Endothelial cell of umbilical vein (primary cell): ENCODE measurements around the gene SYCP3. TPM values are rescaled to one million over a fixed set of nuclear protein-coding genes. Genes with fewer than 3 reads are reported as not detected.

Experiments
- BruUV-seq: library from RNA; stranded (reverse); fragments of 400-500 nt; replicated peaks from 2 replicates; lab custom pipeline; 2021; lab: Mats Ljungman, UMichigan
- CTCF ChIA-PET: fragments of 300-600, 350-600 bp; sonication (Branson Sonifier 250); formaldehyde crosslinking; loops from one replicate; lab custom pipeline; 2021; ENCODE audit warnings: antibody characterized with exemption, inconsistent platforms; lab: Charles Lee
- POLR2A ChIA-PET: fragments of 300-600, 350-600 bp; sonication (Branson Sonifier 250); formaldehyde crosslinking; loops from one replicate; lab custom pipeline; 2021; ENCODE audit warnings: antibody characterized with exemption, inconsistent platforms; lab: Charles Lee
- DNase-seq: peaks from one replicate; pipeline ENCODE4 v3.0.0-alpha.2; 2011; ENCODE audit warnings: low read depth, low spot score
- FAIRE-seq: peaks from 2 replicates; lab custom pipeline; 2011; peaks lifted over from hg19 to GRCh38; lab: Jason Lieb, UNC
- H2AFZ ChIP-seq: 2 replicates; pipeline ENCODE4 v1.6.0; 2012; ENCODE audit warnings: low read depth, low read length, control low read depth, inconsistent platforms
- H3K27ac ChIP-seq: 2 replicates; pipeline ENCODE4 v1.5.1; 2011; ENCODE audit warnings: low read depth, mild to moderate bottlenecking, control low read depth, low read length, moderate library complexity; ENCODE audit not compliant: insufficient read depth
- H3K27me3 ChIP-seq, 2 experiments: 2 replicates each; pipeline versions ENCODE4 v1.6.0 to v1.6.1; 2011; ENCODE audit warnings: low read length in 2 of 2, mixed read lengths in 1 of 2; ENCODE audit not compliant: control insufficient read depth in 2 of 2, insufficient read depth in 2 of 2
- H3K36me3 ChIP-seq, 2 experiments: 2 replicates in 1 of 2; 3 replicates in 1 of 2; pipeline ENCODE4 v1.5.1; 2011; ENCODE audit warnings: low read length in 2 of 2, mild to moderate bottlenecking in 1 of 2, moderate library complexity in 1 of 2; ENCODE audit not compliant: control insufficient read depth in 2 of 2, insufficient read depth in 2 of 2; ENCODE audit errors: extremely low read depth in 1 of 2
- H3K4me1 ChIP-seq: 3 replicates; pipeline ENCODE4 v1.5.1; 2011; ENCODE audit warnings: mild to moderate bottlenecking, low read length; ENCODE audit not compliant: control insufficient read depth, insufficient read depth; ENCODE audit errors: extremely low read depth
- H3K4me2 ChIP-seq: 2 replicates; pipeline ENCODE4 v1.6.1; 2011; ENCODE audit warnings: low read length, control low read depth, mixed read lengths; ENCODE audit not compliant: insufficient read depth
- H3K4me3 ChIP-seq, 3 experiments: fragments of 200-600 bp in 1 of 3; sonication (generic), shearing (Covaris generic) in 1 of 3; replicated peaks in 1 of 3; 2 replicates each; pipeline ENCODE4 v1.5.1; 2011 to 2016; ENCODE audit warnings: control low read depth in 3 of 3, low read length in 3 of 3, mild to moderate bottlenecking in 2 of 3, inconsistent platforms in 1 of 3, low read depth in 1 of 3, moderate library complexity in 1 of 3; ENCODE audit not compliant: insufficient read depth in 1 of 3
- H3K79me2 ChIP-seq: 2 replicates; pipeline ENCODE4 v1.6.0; 2012; ENCODE audit warnings: low read length, inconsistent platforms; ENCODE audit not compliant: control insufficient read depth, insufficient read depth
- H3K9ac ChIP-seq: replicated peaks from 2 replicates; pipeline ENCODE3; 2011; ENCODE audit warnings: low read length, control low read depth; ENCODE audit not compliant: insufficient read depth; ENCODE audit errors: extremely low read depth
- H3K9me1 ChIP-seq: replicated peaks from 3 replicates; pipeline ENCODE4 v1.6.0; 2011; ENCODE audit warnings: mild to moderate bottlenecking, low read length; ENCODE audit not compliant: control insufficient read depth, insufficient read depth; ENCODE audit errors: extremely low read depth
- H3K9me3 ChIP-seq: replicated peaks from 2 replicates; pipeline ENCODE4 v1.5.1; 2012; ENCODE audit warnings: low read length, inconsistent platforms; ENCODE audit not compliant: control insufficient read depth, insufficient read depth
- H4K20me1 ChIP-seq: replicated peaks from 2 replicates; pipeline ENCODE3; 2011; ENCODE audit warnings: mild to moderate bottlenecking, low read length; ENCODE audit not compliant: control insufficient read depth, insufficient read depth; ENCODE audit errors: extremely low read depth
- CTCF ChIP-seq, 2 donors: IDR thresholded peaks; 1 replicate in 1 of 2; 2 replicates in 1 of 2; pipeline ENCODE4 v1.5.1; 2011; ENCODE audit warnings: low read length in 2 of 2, mild to moderate bottlenecking in 2 of 2, moderate library complexity in 2 of 2, control low read depth in 1 of 2, inconsistent platforms in 1 of 2, low read depth in 1 of 2; ENCODE audit not compliant: insufficient read depth in 1 of 2; ENCODE audit errors: extremely low read depth in 1 of 2
- EZH2 ChIP-seq: IDR thresholded peaks from 2 replicates; pipeline ENCODE4 v1.6.1; 2012; ENCODE audit warnings: borderline replicate concordance, low read depth, mild to moderate bottlenecking, moderate library complexity, low read length, inconsistent platforms; ENCODE audit not compliant: severe bottlenecking
- FOS ChIP-seq: IDR thresholded peaks from 2 replicates; pipeline ENCODE4 v1.6.1; 2011; ENCODE audit warnings: mild to moderate bottlenecking, low read length, moderate library complexity, borderline replicate concordance; ENCODE audit not compliant: insufficient read depth
- GATA2 ChIP-seq: IDR thresholded peaks from 2 replicates; pipeline ENCODE4 v1.7.0; 2011; ENCODE audit warnings: low read depth, mild to moderate bottlenecking, moderate library complexity, mixed read lengths, low read length; ENCODE audit not compliant: insufficient read length, insufficient read depth
- JUN ChIP-seq: IDR thresholded peaks from 2 replicates; pipeline ENCODE4 v1.6.1; 2011; ENCODE audit warnings: borderline replicate concordance, low read depth; ENCODE audit not compliant: insufficient read length, insufficient read depth
- MAX ChIP-seq: IDR thresholded peaks from 2 replicates; pipeline ENCODE4 v1.6.1; 2011; ENCODE audit not compliant: insufficient read depth, insufficient read length
- MYC ChIP-seq: IDR thresholded peaks from one replicate; pipeline ENCODE4 v1.6.1; 2011; ENCODE audit warnings: mild to moderate bottlenecking, low read depth, low read length
- POLR2A ChIP-seq: IDR thresholded peaks from 2 replicates; pipeline ENCODE4 v1.6.1; 2012; ENCODE audit warnings: low read depth, mild to moderate bottlenecking, control low read depth, low read length
- POLR2AphosphoS5 ChIP-seq: IDR thresholded peaks from 2 replicates; pipeline ENCODE4 v1.6.1; 2012; ENCODE audit warnings: low read depth, mild to moderate bottlenecking, control low read depth, low read length, moderate library complexity; ENCODE audit not compliant: insufficient read depth
- dilution Hi-C: fragments of 300-500 bp; cut with MboI; formaldehyde crosslinking; loops from one replicate; pipeline ENCODE4 v1.15.0; 2019; ENCODE audit warnings: low sequenced_read_pairs; ENCODE audit not compliant: extremely low pct_ligation_motif_present
- intact Hi-C: fragments of 100-400 bp; cut with micrococcal nuclease; formaldehyde crosslinking; loops from one replicate; pipeline ENCODE4 v1.10.0; 2022
- polyA plus RNA-seq, 4 experiments: library from polyadenylated mRNA; depleted of rRNA in 3 of 4; stranded (reverse) in 3 of 4; unstranded in 1 of 4; fragments of >200 nt; gene quantifications; 2 replicates each; pipeline versions ENCODE4 v1.2.1 to v1.2.3, GENCODE V29; 2011 to 2012; ENCODE audit warnings: missing spikeins in 1 of 4
- total RNA-seq: library from RNA; stranded (reverse); gene quantifications from 2 replicates; pipeline ENCODE4 v1.2.3, GENCODE V29; 2021

Gene SYCP3
- total and polyA plus RNA-seq, 2 donors (not counting 3 experiments of a cell fraction or from before 2014, with no cell fraction given) = 0.29 TPM; not detected in 1

DNA sequence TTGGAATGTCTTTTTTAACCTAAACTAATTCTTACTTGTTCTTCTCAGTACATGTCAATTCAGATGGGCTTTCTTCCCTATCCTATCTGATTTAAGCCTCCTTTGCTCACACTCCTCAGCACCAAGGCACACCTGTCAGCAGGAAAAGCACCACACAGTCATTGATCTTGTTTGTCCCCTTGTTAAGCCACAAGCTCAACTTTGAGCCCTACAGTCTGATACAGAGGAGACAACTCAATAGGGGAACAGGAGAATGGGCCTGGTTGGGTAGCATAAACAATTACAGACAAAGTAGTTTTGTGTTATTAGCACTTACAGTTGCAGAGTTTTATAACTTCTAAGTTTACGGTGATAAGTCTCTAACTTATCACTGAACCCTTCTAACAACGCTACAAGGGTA, 29.5 kb upstream of the SYCP3 start:
- Histone ChIP-seq H3K27ac (no peak overlapping the region), H3K4me3 (no peak overlapping the region), H3K27me3 (no peaks in the 10 kb centered on the region), H3K4me1 (no peaks in the 10 kb centered on the region), H3K9me1 (no peaks in the 10 kb centered on the region), H2AFZ (no peak overlapping the region), H3K9me3 (no peaks in the 10 kb centered on the region), H3K9ac (no peak overlapping the region), H3K4me2 (no peak overlapping the region), H3K79me2 (no peaks in the 10 kb centered on the region), H4K20me1 (no peaks in the 10 kb centered on the region), H3K36me3 (no peaks in the 10 kb centered on the region)
- no peak for FAIRE-seq
- intact Hi-C loops = no loop called here
- BruUV-seq = no TSS peak
- DNase-seq = no peak
- dilution Hi-C loops = no loop called here
- ChIA-PET CTCF (interaction anchor here (1.0 to 2.7 kb wide), 4 partner anchors 9 to 354 kb away, joined by 3 to 15 read pairs (median 4); partner anchors contain the start of gene GNPTAB), POLR2A (no interaction called here)
- TF ChIP-seq MAX = no peak

DNA sequence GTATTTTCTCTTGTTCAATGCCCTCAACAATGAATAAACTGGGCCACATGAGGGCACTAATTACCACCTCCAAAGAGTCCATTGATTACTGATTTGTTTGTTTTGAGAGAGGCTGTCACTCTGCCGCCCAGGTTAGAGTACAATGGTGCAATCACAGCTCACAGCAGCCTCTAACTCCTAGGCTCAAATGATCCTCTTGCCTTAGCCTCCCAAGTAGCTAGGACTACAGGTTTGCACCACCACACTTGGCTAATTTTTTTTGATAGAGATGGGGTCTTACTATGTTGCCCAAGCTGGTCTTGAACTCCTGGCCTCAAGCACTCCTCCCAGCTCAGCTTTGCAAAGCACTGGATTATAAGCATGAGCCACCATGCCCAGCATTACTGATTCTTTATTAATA, 28.3 kb upstream of the SYCP3 start:
- intact Hi-C loops (no loop called here), dilution Hi-C loops (no loop called here)
- no peak for TF ChIP-seq MYC
- no peak for TF ChIP-seq CTCF (IDR thresholded peaks at IDR 0.05; ENCODE audit: extremely low read depth in 1 of 2, insufficient read depth in 1 of 2, low read depth in 1 of 2, low read length in 2 of 2)
- no peak for TF ChIP-seq EZH2
- no peak for TF ChIP-seq GATA2
- TF ChIP-seq FOS = no peak
- TF ChIP-seq POLR2AphosphoS5 = no peak
- TF ChIP-seq POLR2A = no peak
- no peak for TF ChIP-seq MAX
- TF ChIP-seq JUN = no peak
- Histone ChIP-seq H3K36me3 (no peaks in the 10 kb centered on the region), H3K4me3 (no peak overlapping the region), H3K27ac (no peak overlapping the region), H3K4me1 (no peaks in the 10 kb centered on the region), H4K20me1 (no peaks in the 10 kb centered on the region), H3K4me2 (no peak overlapping the region), H2AFZ (no peak overlapping the region), H3K9me1 (no peaks in the 10 kb centered on the region), H3K27me3 (no peaks in the 10 kb centered on the region), H3K9me3 (no peaks in the 10 kb centered on the region), H3K79me2 (no peaks in the 10 kb centered on the region), H3K9ac (no peak overlapping the region)
- POLR2A ChIA-PET = no interaction called here
- FAIRE-seq (no peak), DNase-seq (no peak)
- BruUV-seq = no TSS peak
- CTCF ChIA-PET = interaction anchor here (1.0 to 1.4 kb wide), 2 partner anchors 8 to 353 kb away, joined by 4 to 6 read pairs; no protein-coding TSS in a partner anchor
